Measurements from ENCODE around the gene CHAF1A.

The CHAF1A gene

DNA sequence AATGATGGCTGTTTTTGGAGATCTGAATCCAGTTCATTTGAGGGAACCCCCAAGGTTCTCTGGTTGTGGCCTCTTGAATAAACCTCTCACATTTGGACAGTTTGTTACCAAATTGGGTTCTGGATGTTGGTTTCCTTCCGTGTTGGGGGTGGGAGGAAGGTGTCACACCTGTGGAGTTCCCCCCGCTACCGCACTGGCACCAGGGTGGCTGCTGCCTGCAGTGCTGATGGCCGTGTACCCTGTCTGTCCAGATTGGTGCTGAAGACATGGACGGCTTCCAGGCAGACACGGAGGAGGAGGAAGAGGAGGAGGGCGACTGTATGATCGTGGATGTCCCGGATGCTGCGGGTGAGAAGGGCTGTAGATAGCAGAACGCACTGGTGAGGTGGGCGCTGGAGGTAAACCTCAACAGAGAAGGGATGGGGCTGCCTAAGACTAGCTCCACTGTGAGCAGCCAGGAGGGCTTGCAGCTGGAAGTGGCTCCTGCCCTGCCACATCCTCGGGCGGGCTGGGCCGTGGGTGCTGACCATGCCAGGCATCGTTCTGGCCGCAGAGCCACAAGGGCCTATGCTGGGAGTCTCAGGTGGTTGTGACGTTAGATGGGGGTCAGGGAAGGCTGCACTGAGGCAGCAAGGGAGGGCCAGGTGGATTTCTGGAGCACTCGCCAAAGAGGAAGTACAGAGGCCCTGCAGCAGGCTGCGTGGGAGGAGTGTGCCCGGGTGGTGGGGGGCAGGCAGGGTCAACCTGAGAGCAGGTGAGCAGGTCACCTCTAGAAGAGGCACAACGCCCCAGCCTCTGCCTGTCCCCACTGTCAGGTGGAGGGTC lies 39.8 kb downstream of the CHAF1A start:
- no peak for DNase-seq (ENCODE audit: low spot score)

GRCh38 chr19:4442819-4443146 lies 40.3 kb downstream of the CHAF1A start:
- DNase-seq (ENCODE audit: low spot score), result no peak

DNA sequence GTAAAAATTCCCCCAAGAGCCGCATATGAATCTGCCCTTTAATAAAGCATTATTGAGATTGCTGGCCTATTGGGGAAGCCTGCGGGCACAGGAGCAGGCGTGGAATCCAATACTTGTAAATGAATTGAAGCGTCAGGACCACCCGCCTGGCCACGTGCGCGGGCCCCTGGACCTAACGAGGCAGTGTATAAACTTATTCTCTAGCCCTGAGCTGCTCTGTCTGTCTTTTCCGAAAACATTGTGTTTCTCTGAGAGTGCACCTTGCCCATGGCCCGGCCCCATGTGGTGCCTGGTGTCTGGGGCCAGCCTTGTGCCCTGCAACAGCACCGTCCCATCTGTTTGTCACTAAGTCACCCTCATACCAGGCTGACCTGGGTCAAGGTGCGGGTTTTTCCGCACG lies 40.7 kb downstream of the CHAF1A start:
- DNase-seq (ENCODE audit: low spot score), result no peak

DNA sequence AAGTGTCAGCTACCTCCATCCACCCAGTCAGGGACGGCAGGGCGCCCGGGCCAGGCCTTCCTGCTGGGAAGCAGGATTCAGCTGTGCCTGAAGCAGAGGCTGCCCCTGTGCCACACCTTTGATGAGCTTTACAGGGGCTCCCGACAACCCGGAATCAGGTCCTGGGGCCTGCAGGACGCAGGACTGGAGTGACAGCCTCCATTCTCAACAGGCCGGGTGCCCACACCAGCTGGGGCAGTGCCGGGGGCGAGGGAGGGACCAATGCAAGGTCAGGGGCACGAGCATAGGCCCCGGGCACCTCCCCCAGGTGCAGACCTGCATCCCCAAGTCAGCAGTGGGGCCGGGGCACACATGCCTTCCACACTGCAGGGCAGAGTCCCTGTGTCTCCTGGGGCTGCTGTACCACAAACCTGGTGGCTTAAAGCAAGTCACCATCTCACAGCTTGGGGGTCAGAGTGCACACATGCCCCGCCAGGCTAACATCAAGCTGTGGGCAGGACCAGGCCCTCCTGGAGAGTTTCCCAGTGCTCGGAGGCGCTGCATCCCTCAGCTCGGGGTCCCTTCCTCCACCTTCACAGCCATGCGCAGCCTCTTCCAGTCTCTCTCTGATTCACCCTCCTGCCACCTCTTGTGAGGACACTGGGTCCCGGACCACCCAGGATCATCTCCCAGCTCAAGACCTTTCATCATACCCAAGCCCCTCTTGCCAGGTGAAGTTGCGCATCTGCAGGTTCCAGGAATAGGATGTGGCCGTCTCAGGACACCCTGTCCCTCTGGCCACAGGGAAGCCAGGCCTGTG lies 41.7 kb downstream of the CHAF1A start:
- no peak for DNase-seq (ENCODE audit: low spot score)

DNA sequence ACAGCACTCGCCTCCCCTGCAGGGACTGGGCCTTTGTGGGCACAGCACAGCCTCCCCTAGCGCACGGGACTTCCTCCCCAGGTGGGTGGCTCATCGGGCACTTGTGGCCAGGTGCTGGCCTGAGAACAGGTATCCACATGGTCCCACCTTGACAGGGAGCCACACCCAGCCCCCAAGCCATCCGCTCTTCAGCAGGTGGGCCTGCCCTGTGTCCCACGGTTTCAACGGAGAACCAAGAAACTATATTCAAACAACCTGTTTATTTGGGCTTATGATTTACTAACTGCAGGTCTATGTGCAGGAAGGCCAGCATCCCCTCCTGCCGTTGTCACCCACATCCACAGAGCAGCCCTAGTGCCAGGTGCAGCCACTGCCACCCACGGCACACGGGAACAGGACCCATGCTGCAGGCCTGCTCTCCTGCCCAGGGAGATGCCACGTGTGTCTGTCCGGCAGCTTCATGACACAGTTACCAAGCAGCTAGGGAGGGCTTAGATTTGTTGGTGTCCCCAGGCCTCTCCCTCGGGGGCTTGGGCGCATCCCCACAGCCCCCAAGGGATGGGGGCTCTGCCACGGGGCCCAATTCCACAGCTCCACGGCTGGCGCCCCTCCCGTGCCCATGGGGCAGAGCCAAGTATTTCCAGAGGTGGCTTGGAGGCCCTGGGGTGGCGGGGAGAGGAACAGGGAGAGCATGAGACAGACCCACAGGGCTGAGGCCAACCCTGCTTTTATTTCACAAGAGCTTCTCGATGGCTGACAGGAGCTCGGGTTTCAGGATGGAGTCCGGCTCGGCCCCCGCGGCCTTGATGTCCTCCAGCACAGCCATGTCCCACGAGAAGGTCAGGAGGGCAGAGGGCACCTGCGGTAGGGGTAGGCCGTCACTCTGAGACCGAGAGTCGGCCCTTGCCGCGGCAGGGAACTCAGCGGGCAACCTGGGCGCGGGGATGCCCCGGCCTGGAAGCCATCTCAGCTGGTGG lies 42.6 kb downstream of the CHAF1A start:
- peak; percentile 22 for DNase-seq (ENCODE audit: low spot score)

- DNase-seq (ENCODE audit: low spot score), result peak; percentile 35
Observed at GRCh38 chr19:4445963-4446703, 43.7 kb downstream of the CHAF1A start.

DNA sequence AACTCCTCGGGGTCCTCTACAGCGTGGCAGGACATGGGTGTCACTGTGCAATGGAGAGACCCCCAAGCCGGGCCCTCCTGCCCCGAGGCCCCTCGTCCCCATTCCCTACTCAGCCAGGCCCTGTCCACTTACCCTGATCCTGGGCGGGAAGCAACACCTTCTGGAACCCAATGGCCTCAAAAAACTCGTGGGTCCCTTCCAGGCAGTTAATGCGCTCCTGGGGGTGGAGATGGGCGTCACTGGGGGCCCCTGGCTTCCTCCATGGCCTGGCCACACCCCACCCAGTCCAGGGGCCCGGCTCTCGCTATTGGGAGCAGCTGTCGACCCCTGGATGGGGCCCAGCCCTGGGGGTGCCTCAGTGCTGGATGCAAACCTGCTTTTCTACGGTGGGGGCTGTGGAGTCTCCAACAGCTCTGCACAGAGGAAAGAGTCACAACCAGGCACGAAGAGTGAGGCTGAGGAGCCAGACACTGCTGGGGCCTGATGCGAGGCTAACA lies 44.3 kb downstream of the CHAF1A start:
- peak; percentile 9 for DNase-seq (ENCODE audit: low spot score)

GRCh38 chr19:4447327-4448146 lies 45.1 kb downstream of the CHAF1A start:
- peak; percentile 19 for DNase-seq (ENCODE audit: low spot score)

DNA sequence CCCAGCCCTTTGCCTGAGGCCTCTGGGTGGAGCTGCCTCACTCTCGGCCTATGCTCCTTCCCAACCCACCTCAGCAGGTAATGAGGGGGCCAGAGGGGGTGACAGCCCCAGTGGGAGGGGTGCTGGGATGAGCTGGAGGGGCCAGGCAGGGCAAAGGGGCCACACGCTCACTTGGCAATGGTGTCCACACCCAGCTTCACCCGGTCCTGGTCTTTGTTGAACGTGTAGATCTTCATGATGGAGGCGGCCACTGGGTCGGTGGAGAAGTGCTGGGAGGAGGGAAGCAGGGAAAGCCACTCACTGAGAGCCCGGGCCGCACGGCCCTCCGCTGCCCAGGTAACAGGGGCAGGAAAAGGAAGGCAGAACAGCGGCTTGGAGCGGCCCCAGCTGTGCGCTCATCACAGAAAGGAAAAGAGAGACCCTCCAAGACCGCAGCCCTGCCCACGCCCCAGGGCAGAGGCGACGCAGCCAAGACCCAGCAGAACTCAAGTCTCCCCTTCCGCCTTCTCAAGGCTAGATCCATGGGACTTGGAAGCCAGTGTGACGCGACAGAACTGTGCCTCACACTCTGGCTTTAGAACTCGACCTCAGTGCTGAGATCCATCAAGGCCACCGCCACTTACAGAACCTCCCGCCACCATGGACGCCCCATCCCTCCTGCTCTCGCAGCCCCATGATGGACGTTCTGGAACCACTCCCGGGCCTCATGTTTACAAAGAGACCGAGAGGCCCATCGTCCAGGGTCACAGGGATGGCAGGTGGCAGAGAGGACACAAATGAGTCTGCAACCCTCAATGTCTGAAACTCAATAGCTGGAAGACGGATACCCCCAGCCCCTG lies 45.9 kb downstream of the CHAF1A start:
- DNase-seq (ENCODE audit: low spot score), result peak; percentile 5

DNA sequence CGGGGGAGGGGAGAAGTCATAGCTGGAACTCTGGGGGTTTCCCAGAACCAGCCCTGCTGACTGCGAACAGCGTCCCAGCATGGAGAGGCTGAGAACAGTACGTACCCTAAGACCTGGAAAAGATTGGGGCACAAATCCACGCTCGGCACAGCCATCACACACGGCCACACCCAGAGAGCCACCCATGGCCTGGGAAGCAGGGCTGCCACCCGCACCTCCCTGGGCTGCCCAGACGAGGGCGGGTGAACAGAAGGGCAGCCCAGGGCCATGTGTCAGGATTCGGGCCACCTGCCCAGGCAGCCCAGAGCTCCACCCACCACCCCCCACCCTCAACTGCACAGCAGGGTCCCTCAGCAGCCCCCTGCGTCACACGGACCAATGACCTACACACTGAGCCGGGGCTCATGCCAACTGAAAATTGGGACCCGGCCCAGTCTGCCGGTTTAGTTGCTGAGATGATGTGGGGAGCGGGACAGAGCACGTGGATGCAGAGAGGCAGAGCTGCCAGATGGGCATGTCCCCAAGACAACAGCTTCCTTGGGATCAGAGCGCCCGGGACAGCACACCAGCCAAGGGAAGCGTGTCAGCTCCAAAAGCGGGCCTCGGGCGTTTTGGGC lies 46.7 kb downstream of the CHAF1A start:
- peak; percentile 32 for DNase-seq (ENCODE audit: low spot score)

GRCh38 chr19:4449639-4450028 lies 47.2 kb downstream of the CHAF1A start:
- no peak for DNase-seq (ENCODE audit: low spot score)

GRCh38 chr19:4452230-4452990 lies 50.0 kb downstream of the CHAF1A start:
- DNase-seq (ENCODE audit: low spot score), result peak; percentile 17

DNA sequence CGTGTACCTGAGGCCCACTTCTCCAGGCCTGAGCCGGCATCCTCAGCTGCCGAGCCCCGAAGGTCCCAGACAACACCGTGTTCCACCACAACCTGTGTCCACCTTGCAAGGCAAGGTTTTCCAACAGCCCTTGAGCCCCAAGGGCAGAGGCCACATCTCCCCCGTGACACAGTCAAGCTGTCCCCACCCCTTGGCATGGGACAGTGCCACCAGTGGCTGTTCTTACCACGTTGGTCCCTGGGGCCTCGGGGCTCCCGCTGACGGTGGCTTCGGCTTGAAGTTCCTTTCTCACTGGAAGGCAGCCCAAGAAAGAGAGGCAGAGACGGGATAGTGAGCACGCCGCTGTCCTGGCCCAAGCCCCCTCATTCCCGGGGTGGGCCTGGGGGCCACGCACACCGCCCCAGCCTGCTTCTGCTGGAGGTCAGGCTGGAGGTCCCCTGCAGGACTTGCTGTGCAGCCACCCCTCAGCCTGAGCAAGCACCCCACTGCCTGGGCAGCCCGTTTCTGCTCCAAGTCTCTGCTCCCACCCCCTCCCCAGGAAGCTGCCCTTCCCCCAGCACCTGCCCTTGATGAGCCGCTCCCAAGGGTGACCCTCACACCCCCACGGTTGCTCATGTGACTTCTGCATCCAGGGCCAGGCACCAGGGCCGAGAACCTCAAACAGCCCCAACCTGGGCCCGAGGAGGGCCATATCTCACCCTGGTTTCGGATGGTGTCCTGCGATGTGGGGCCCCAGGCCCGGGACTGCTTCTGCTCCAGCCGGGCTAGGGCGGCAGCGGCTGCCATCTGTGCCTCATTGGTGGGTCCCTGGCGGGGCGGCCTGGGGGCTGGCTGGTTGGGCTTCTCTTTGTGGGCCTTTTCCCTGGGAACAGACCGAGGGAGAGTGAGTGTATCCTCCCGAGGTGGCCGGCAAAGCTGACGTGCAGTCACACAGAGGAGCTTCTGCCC lies 51.1 kb downstream of the CHAF1A start:
- peak; percentile 18 for DNase-seq (ENCODE audit: low spot score)

DNA sequence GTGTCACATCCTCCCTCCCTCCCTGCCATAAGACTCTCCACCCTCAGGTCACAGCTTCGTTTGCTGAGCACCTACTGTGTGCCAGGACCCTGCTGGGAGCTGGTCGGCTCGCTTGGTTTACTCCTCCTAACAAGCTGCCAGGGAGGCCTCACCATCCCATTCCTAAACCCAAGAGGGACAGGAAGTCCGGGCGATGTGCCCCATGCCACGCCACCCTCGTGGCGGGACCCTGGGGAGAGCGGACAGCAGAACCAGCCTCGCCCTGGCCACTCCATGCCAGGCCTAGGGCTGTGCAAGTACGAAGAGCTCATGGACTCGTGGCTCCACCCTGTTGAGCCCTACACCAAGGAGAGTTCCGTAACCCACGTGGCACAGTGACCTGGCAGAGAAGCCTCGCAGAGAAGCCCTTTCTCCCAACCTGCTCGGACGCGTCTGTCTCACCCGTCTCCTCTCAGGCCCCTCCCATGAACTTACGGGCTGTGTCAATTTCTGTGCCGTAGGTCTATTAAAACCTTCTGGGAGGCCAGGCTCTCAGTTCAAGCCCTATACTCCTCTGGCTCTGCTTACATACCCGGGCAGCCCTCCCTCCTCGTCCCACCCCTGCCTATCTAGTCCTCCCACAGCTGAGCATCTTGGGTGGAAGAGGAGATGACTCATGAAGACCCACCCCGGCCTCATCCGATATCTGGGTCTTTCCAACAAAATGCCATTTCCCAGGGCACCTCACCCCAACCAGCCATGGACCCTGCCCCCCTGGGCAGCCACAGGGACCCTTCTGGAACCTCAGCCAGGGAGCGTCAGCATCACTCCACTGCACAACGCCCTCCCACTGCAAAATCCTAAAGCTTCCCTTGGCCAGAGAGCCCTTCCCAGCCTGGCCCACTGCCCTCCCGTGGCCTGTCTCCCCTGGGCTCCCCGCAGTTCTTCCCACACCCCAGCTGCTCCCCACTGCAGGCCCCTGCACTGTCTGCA lies 52.6 kb downstream of the CHAF1A start:
- no peak for DNase-seq (ENCODE audit: low spot score)

DNA sequence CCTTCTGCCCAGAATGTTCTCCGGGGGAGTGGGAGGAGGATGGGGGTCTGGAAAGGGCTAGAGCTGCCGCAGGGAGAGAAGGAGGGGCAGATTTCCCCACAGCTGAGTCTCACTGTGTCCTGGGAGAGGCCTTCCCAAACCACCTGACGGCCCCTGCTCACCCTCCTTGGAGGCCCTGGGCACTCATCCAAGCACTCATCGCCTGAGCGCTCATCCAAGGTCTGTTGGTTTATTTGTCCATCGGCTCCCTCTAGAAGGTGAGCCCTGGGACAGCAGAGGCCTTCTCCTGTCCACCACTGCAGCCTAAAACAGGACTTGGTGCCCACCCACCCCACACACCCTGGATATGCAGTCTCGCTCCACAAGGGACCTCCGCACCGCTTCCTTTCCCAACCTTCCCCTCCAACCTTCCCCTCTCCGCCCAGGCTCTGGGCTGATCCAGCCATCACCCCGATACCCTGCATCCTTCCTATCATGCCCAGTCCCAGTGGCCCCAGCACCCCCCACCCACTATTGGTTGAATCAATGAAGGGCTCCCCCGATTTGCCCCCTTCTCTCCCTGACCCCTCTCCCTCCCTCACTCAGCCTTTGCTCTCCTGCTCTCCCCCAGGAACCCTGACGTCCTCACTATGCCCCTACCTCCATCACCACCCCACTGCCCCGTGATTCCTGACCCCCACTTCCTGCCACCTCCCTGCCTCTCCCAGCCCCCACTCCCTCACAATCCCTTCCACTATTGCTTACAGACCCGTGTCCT lies 53.5 kb downstream of the CHAF1A start:
- DNase-seq (ENCODE audit: low spot score), result no peak

Data from iPS-NIHi11 (cell line).